H1 (cell line): ENCODE measurements around the gene MYH6. TPM values are rescaled to one million over a fixed set of nuclear protein-coding genes. Genes with fewer than 3 reads are reported as not detected.

Experiments used
- CTCF ChIA-PET: fragments of 300-600 bp; sonication (Branson Sonifier 250); formaldehyde crosslinking; loops from one replicate; lab custom pipeline; 2021; ENCODE audit not compliant: partially characterized antibody; lab: Charles Lee
- POLR2A ChIA-PET: fragments of 300-600 bp; sonication (Branson Sonifier 250); formaldehyde crosslinking; loops from one replicate; lab custom pipeline; 2021; ENCODE audit warnings: inconsistent platforms; ENCODE audit not compliant: partially characterized antibody; lab: Charles Lee
- DNase-seq, 2 experiments: peaks; one replicate each; pipeline versions ENCODE4 v3.0.0 to v3.0.0-alpha.2; 2010 to 2022; ENCODE audit warnings: low spot score in 2 of 2, low read depth in 1 of 2, mixed read lengths in 1 of 2
- FAIRE-seq: peaks from 2 replicates; lab custom pipeline; 2011; peaks lifted over from hg19 to GRCh38; lab: Jason Lieb, UNC
- H2AFZ ChIP-seq: 2 replicates; pipeline ENCODE4 v1.8.1; 2012; ENCODE audit warnings: low read length, inconsistent platforms
- H2AK5ac ChIP-seq: 2 replicates; pipeline ENCODE4 v1.6.1; 2013; ENCODE audit warnings: low read depth, low read length
- H2BK120ac ChIP-seq: replicated peaks from 2 replicates; pipeline ENCODE3; 2013; ENCODE audit warnings: low read depth, low read length, inconsistent platforms
- H2BK12ac ChIP-seq: 2 replicates; pipeline ENCODE4 v1.6.1; 2013; ENCODE audit warnings: low read depth, low read length
- H2BK15ac ChIP-seq: 2 replicates; pipeline ENCODE4 v1.6.1; 2013; ENCODE audit warnings: low read length
- H2BK20ac ChIP-seq: 2 replicates; pipeline ENCODE4 v1.6.1; 2013; ENCODE audit warnings: low read length
- H2BK5ac ChIP-seq: 2 replicates; pipeline ENCODE4 v1.6.1; 2013; ENCODE audit warnings: low read depth, low read length
- H3K14ac ChIP-seq: 2 replicates; pipeline ENCODE4 v1.6.1; 2013; ENCODE audit warnings: inconsistent platforms; ENCODE audit not compliant: insufficient read length
- H3K18ac ChIP-seq: 2 replicates; pipeline ENCODE4 v1.6.1; 2013; ENCODE audit warnings: low read length; ENCODE audit errors: extremely low read depth
- H3K23ac ChIP-seq: 2 replicates; pipeline ENCODE4 v1.6.1; 2013; ENCODE audit warnings: inconsistent platforms; ENCODE audit not compliant: insufficient read length
- H3K23me2 ChIP-seq: 2 replicates; pipeline ENCODE4 v1.6.1; 2013; ENCODE audit warnings: low read depth, low read length
- H3K27ac ChIP-seq: 2 replicates; pipeline ENCODE4 v1.6.1; 2011; ENCODE audit warnings: low read depth, low read length, inconsistent platforms
- H3K27me3 ChIP-seq, 4 experiments: replicated peaks in 1 of 4; 1 replicate in 1 of 4; 2 replicates in 3 of 4; pipeline versions ENCODE4 v1.6.1 to v1.8.1; 2011 to 2013; ENCODE audit warnings: low read length in 3 of 4, mild to moderate bottlenecking in 3 of 4, inconsistent platforms in 2 of 4, mixed read lengths in 2 of 4, moderate library complexity in 1 of 4; ENCODE audit not compliant: control insufficient read depth in 3 of 4, insufficient read depth in 3 of 4; ENCODE audit errors: extremely low read depth in 1 of 4
- H3K36me3 ChIP-seq, 4 experiments: 2 replicates each; pipeline versions ENCODE4 v1.6.1 to v1.8.1; 2011 to 2013; ENCODE audit warnings: mild to moderate bottlenecking in 4 of 4, low read length in 3 of 4, moderate library complexity in 2 of 4, control low read depth in 1 of 4, inconsistent platforms in 1 of 4; ENCODE audit not compliant: insufficient read depth in 4 of 4, control insufficient read depth in 2 of 4
- H3K4ac ChIP-seq: replicated peaks from 2 replicates; pipeline ENCODE3; 2013; ENCODE audit warnings: low read length, low read depth, mixed read lengths, inconsistent platforms; ENCODE audit not compliant: insufficient read length
- H3K4me1 ChIP-seq, 4 experiments: replicated peaks in 1 of 4; 1 replicate in 1 of 4; 2 replicates in 3 of 4; pipeline versions ENCODE4 v1.6.1 to v1.8.1; 2011 to 2013; ENCODE audit warnings: low read length in 3 of 4, inconsistent platforms in 2 of 4, mixed read lengths in 1 of 4; ENCODE audit not compliant: insufficient read depth in 4 of 4, control insufficient read depth in 3 of 4
- H3K4me2 ChIP-seq, 2 experiments: 2 replicates each; pipeline versions ENCODE4 v1.6.1 to v1.8.1; 2011 to 2013; ENCODE audit warnings: low read depth in 2 of 2, low read length in 2 of 2, control low read depth in 1 of 2, inconsistent platforms in 1 of 2, mild to moderate bottlenecking in 1 of 2; ENCODE audit not compliant: insufficient read depth in 1 of 2
- H3K4me3 ChIP-seq, 4 experiments: fragments of 200-600, 300-600 bp in 1 of 4; sonication (generic), shearing (Covaris generic), sonication (Bioruptor Twin) in 1 of 4; 2 replicates each; pipeline versions ENCODE4 v1.5.1 to v1.8.1; 2011 to 2016; ENCODE audit warnings: low read length in 4 of 4, low read depth in 3 of 4, control low read depth in 2 of 4, inconsistent platforms in 2 of 4, mild to moderate bottlenecking in 2 of 4, mixed read lengths in 1 of 4, moderate library complexity in 1 of 4; ENCODE audit not compliant: insufficient read depth in 2 of 4; ENCODE audit errors: extremely low read depth in 1 of 4
- H3K56ac ChIP-seq: replicated peaks from 2 replicates; pipeline ENCODE3; 2013; ENCODE audit warnings: low read depth, mild to moderate bottlenecking, mixed read lengths, low read length, inconsistent platforms; ENCODE audit not compliant: insufficient read length
- H3K79me1 ChIP-seq: 2 replicates; pipeline ENCODE4 v1.6.1; 2013; ENCODE audit warnings: low read depth, low read length, control low read depth
- H3K79me2 ChIP-seq, 2 experiments: 2 replicates each; pipeline versions ENCODE4 v1.6.1 to v1.8.1; 2012 to 2013; ENCODE audit warnings: low read length in 2 of 2, mild to moderate bottlenecking in 2 of 2, inconsistent platforms in 1 of 2; ENCODE audit not compliant: insufficient read depth in 2 of 2, control insufficient read depth in 1 of 2
- H3K9ac ChIP-seq, 4 experiments: replicated peaks in 1 of 4; 1 replicate in 1 of 4; 2 replicates in 3 of 4; pipeline versions ENCODE4 v1.6.1 to v1.8.1; 2011 to 2013; ENCODE audit warnings: low read depth in 3 of 4, low read length in 3 of 4, control low read depth in 2 of 4, mild to moderate bottlenecking in 2 of 4, moderate library complexity in 2 of 4, inconsistent platforms in 1 of 4; ENCODE audit errors: extremely low read depth in 1 of 4
- H3K9me3 ChIP-seq, 2 experiments: 2 replicates each; pipeline versions ENCODE4 v1.6.1 to v1.8.1; 2012 to 2013; ENCODE audit warnings: mild to moderate bottlenecking in 2 of 2, moderate library complexity in 2 of 2, control low read depth in 1 of 2, inconsistent platforms in 1 of 2, low read depth in 1 of 2, low read length in 1 of 2, mixed read lengths in 1 of 2; ENCODE audit not compliant: insufficient read depth in 2 of 2
- H4K20me1 ChIP-seq, 2 experiments: replicated peaks in 1 of 2; 2 replicates each; pipeline versions ENCODE3 to v1.8.1; 2011 to 2013; ENCODE audit warnings: inconsistent platforms in 2 of 2, low read length in 2 of 2, mild to moderate bottlenecking in 1 of 2; ENCODE audit not compliant: insufficient read depth in 2 of 2, control insufficient read depth in 1 of 2
- H4K5ac ChIP-seq: 2 replicates; pipeline ENCODE4 v1.6.1; 2013; ENCODE audit warnings: low read length, low read depth, mixed read lengths, inconsistent platforms; ENCODE audit not compliant: insufficient read length
- H4K8ac ChIP-seq: 2 replicates; pipeline ENCODE4 v1.8.0; 2013; ENCODE audit warnings: mild to moderate bottlenecking, moderate library complexity, low read length, inconsistent platforms; ENCODE audit not compliant: insufficient read depth; ENCODE audit errors: extremely low read depth
- H4K91ac ChIP-seq: replicated peaks from 2 replicates; pipeline ENCODE3; 2013; ENCODE audit warnings: low read length, mixed read lengths, inconsistent platforms; ENCODE audit not compliant: insufficient read length
- ATF2 ChIP-seq: IDR thresholded peaks from 2 replicates; pipeline ENCODE4 v1.6.1; 2012; ENCODE audit warnings: low read length, inconsistent platforms
- BACH1 ChIP-seq: IDR thresholded peaks from 2 replicates; pipeline ENCODE4 v1.6.1; 2012; ENCODE audit warnings: low read length, improper control_type of control experiment
- BCL11A ChIP-seq, 2 experiments: IDR thresholded peaks; one replicate each; pipeline ENCODE4 v1.6.1; 2011; ENCODE audit warnings: low read depth in 2 of 2, low read length in 2 of 2, mild to moderate bottlenecking in 2 of 2
- CTCF ChIP-seq, 3 experiments: IDR thresholded peaks; 1 replicate in 2 of 3; 2 replicates in 1 of 3; pipeline versions ENCODE4 v1.5.1 to v1.6.1; 2011; ENCODE audit warnings: low read length in 3 of 3, mild to moderate bottlenecking in 3 of 3, inconsistent platforms in 2 of 3, low read depth in 1 of 3, moderate library complexity in 1 of 3; ENCODE audit not compliant: insufficient read depth in 1 of 3; ENCODE audit errors: control extremely low read depth in 1 of 3
- EGR1 ChIP-seq: IDR thresholded peaks from 2 replicates; pipeline ENCODE4 v1.6.1; 2011; ENCODE audit warnings: low read depth, low read length, borderline replicate concordance
- HDAC2 ChIP-seq, 2 experiments: fragments of 300-600 bp in 1 of 2; sonication (generic) in 1 of 2; IDR thresholded peaks; 2 replicates each; pipeline ENCODE4 v1.6.1; 2011 to 2012; ENCODE audit warnings: low read depth in 2 of 2, low read length in 2 of 2, mild to moderate bottlenecking in 2 of 2, moderate library complexity in 2 of 2, borderline replicate concordance in 1 of 2, inconsistent platforms in 1 of 2
- WGBS, 2 experiments: shearing (Covaris generic) in 1 of 2; methylation state at CpG; one replicate each; pipeline versions ENCODE4 v1.1.6 to v1.1.7; 2013 to 2015; ENCODE audit warnings: low lambda C conversion rate in 2 of 2, mixed read lengths in 2 of 2, inconsistent platforms in 1 of 2, low coverage in 1 of 2, missing lambda C conversion rate in 1 of 2; ENCODE audit not compliant: insufficient replicate concordance in 2 of 2, insufficient coverage in 1 of 2, insufficient read length in 1 of 2; ENCODE audit errors: extremely low coverage in 1 of 2, missing lambda C conversion rate in 1 of 2; 5-methylcytosine and 5-hydroxymethylcytosine counted together
- polyA plus RNA-seq, 7 experiments: library from polyadenylated mRNA; depleted of rRNA in 3 of 7; stranded (reverse) in 5 of 7; unstranded in 2 of 7; fragments of >200 nt in 5 of 7; fragments of 200-250 nt in 2 of 7; gene quantifications; 1 replicate in 5 of 7; 2 replicates in 1 of 7; 4 replicates in 1 of 7; pipeline versions ENCODE4 v1.2.1 to v1.2.3, GENCODE V29; 2011 to 2013; ENCODE audit warnings: missing spikeins in 2 of 7, mixed read lengths in 2 of 7
- total RNA-seq: library from RNA; stranded (reverse); fragmentation: NEBNext Ultra II Directional; extraction: Animal tissue kit (Norgen Biotek cat#: 25700); gene quantifications from 2 replicates; pipeline ENCODE4 v1.2.1, GENCODE V29; 2021

The MYH6 gene
- total and polyA plus RNA-seq, 2 of the 8 experiments (the other 6 are each of a cell fraction or from before 2014, with no cell fraction given) = 0.03 TPM; not detected in 1

- 42% methylated on average over 12 of the region's 12 CpGs; no CpG with 5 or more reads in 1 of the 2 experiments for WGBS, 2 experiments
- CTCF ChIA-PET = interaction anchor here (0.7 to 15.0 kb wide), 68 partner anchors 9 to 393 kb away, joined by 3 to 333 read pairs (median 6); partner anchors contain the start of genes BCL2L2, EFS, HOMEZ and MYH7
- no peak overlapping the region for H3K56ac ChIP-seq
- FAIRE-seq (peak; percentile 39), DNase-seq (peak in 1 of 2 experiments; percentile 81)
- no peak overlapping the region for H3K4ac ChIP-seq
- H3K4me1 ChIP-seq = peaks cover 0 to 12% (median 4%) of the 10 kb centered on the region in 4 experiments; a peak in 3 of 7 replicates
- H4K8ac ChIP-seq = no peak overlapping the region
- no peak overlapping the region for H2BK15ac ChIP-seq
- no peak overlapping the region for H2BK20ac ChIP-seq
- no peak overlapping the region for H3K23ac ChIP-seq
- H3K79me1 ChIP-seq = no peaks in the 10 kb centered on the region
- H3K23me2 ChIP-seq = no peaks in the 10 kb centered on the region
- H4K20me1 ChIP-seq = no peaks in the 10 kb centered on the region
- H3K27ac ChIP-seq = no peak overlapping the region
- no peak overlapping the region for H3K4me2 ChIP-seq
- peaks cover 0 to 23% (median 11%) of the 10 kb centered on the region in 4 experiments; a peak in 6 of 7 replicates for H3K27me3 ChIP-seq
- H4K5ac ChIP-seq = no peak overlapping the region
- H2AK5ac ChIP-seq = no peak overlapping the region
- H4K91ac ChIP-seq = no peak overlapping the region
- H2BK5ac ChIP-seq = no peak overlapping the region
- no peak overlapping the region for H2BK12ac ChIP-seq
- no peak overlapping the region for H3K4me3 ChIP-seq
- no peak overlapping the region for H2BK120ac ChIP-seq
- H3K9me3 ChIP-seq = no peaks in the 10 kb centered on the region
- no peak overlapping the region for H3K9ac ChIP-seq
- POLR2A ChIA-PET = interaction anchor here (0.7 to 1.8 kb wide), 4 partner anchors 9 to 58 kb away, joined by 3 to 8 read pairs (median 6); partner anchors contain the start of genes PABPN1 and SLC22A17
- H2AFZ ChIP-seq = no peak overlapping the region
- no peak overlapping the region for H3K14ac ChIP-seq
- H3K79me2 ChIP-seq = no peaks in the 10 kb centered on the region
- H3K36me3 ChIP-seq = no peaks in the 10 kb centered on the region
- no peak overlapping the region; the same call in 1 of the 2 replicates for H3K18ac ChIP-seq
- no peak for TF ChIP-seq BCL11A (IDR thresholded peaks at IDR 0.05; ENCODE audit: low read depth in 2 of 2, low read length in 2 of 2)
- TF ChIP-seq BACH1 = peak; percentile 95
- TF ChIP-seq HDAC2 (IDR thresholded peaks at IDR 0.05; ENCODE audit: borderline replicate concordance in 1 of 2, low read depth in 2 of 2, low read length in 2 of 2) = peak; percentile 77 to 91; a peak in 3 of 4 replicates
- no peak for TF ChIP-seq EGR1
- TF ChIP-seq ATF2 = no peak
- TF ChIP-seq CTCF (IDR thresholded peaks at IDR 0.05; ENCODE audit: control extremely low read depth in 1 of 3, insufficient read depth in 1 of 3, low read depth in 1 of 3, low read length in 3 of 3) = peak; percentile 92 to 97 (median 95)
Observed at GRCh38 chr14:23379366-23380196, 28.5 kb downstream of the MYH6 start.
